ENCODE results near the gene ZNF598. TPM values are rescaled to one million over a fixed set of nuclear protein-coding genes. Genes with fewer than 3 reads are reported as not detected.
A peak's percentile ranks its signal among the peaks of the same experiment; 100 is the strongest.

The ZNF598 gene
- total and polyA plus RNA-seq, 2 of the 13 experiments (the other 11 are each of a cell fraction or from before 2014, with no cell fraction given) = 13.5 to 14.2 TPM

DNA sequence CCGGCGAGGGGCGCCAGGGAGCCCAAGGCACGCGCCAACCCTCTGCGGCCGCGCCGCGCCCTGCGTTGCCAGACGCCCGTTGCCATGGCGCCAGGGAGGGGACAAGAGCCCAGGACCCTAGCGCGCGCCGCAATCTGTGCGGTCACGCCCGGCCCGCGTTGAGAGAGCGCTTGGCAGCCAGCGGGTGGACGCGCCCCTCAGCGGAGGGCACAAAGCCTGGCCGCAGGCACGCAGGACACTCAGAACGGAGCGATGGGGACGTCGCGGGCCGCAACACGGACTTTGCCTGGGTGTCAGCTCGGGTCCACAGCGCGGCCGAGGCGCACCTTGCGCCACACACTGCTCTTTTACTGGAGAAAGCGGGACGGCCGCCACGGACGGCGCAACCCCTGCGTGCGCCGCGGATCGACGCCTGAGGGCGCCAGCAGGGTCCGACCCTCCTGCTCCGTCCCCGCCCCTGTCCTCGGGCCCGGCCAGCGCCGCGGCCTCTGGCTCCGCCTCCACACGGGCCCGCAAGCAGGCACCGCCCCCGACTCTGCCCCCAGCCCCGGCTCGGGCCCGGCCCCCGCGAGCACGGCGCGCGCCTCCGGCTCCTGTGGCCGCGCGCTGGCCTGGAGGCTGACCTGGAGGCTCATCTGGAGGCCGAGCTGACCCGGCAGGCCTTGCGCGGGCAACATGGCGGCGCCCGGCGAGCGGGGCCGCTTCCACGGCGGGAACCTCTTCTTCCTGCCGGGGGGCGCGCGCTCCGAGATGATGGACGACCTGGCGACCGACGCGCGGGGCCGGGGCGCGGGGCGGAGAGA is 25.9 kb downstream of the ZNF598 start, which contains the start of gene GFER (continued):
- TF ChIP-seq, protein P1, sequence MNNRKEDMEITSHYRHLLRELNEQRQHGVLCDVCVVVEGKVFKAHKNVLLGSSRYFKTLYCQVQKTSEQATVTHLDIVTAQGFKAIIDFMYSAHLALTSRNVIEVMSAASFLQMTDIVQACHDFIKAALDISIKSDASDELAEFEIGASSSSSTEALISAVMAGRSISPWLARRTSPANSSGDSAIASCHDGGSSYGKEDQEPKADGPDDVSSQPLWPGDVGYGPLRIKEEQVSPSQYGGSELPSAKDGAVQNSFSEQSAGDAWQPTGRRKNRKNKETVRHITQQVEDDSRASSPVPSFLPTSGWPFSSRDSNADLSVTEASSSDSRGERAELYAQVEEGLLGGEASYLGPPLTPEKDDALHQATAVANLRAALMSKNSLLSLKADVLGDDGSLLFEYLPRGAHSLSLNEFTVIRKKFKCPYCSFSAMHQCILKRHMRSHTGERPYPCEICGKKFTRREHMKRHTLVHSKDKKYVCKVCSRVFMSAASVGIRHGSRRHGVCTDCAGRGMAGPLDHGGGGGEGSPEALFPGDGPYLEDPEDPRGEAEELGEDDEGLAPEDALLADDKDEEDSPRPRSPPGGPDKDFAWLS (CRISPR knock-in tag; IDR thresholded peaks at IDR 0.05; ENCODE audit: borderline replicate concordance) = no peak
- peak; percentile 40; the same call in 1 of the 2 replicates for TF ChIP-seq ZNF124 (CRISPR knock-in tag; IDR thresholded peaks at IDR 0.05)
- TF ChIP-seq, protein P2, sequence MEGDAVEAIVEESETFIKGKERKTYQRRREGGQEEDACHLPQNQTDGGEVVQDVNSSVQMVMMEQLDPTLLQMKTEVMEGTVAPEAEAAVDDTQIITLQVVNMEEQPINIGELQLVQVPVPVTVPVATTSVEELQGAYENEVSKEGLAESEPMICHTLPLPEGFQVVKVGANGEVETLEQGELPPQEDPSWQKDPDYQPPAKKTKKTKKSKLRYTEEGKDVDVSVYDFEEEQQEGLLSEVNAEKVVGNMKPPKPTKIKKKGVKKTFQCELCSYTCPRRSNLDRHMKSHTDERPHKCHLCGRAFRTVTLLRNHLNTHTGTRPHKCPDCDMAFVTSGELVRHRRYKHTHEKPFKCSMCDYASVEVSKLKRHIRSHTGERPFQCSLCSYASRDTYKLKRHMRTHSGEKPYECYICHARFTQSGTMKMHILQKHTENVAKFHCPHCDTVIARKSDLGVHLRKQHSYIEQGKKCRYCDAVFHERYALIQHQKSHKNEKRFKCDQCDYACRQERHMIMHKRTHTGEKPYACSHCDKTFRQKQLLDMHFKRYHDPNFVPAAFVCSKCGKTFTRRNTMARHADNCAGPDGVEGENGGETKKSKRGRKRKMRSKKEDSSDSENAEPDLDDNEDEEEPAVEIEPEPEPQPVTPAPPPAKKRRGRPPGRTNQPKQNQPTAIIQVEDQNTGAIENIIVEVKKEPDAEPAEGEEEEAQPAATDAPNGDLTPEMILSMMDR (CRISPR knock-in tag; IDR thresholded peaks at IDR 0.05) = peak; percentile 72
- TF ChIP-seq, protein P3, sequence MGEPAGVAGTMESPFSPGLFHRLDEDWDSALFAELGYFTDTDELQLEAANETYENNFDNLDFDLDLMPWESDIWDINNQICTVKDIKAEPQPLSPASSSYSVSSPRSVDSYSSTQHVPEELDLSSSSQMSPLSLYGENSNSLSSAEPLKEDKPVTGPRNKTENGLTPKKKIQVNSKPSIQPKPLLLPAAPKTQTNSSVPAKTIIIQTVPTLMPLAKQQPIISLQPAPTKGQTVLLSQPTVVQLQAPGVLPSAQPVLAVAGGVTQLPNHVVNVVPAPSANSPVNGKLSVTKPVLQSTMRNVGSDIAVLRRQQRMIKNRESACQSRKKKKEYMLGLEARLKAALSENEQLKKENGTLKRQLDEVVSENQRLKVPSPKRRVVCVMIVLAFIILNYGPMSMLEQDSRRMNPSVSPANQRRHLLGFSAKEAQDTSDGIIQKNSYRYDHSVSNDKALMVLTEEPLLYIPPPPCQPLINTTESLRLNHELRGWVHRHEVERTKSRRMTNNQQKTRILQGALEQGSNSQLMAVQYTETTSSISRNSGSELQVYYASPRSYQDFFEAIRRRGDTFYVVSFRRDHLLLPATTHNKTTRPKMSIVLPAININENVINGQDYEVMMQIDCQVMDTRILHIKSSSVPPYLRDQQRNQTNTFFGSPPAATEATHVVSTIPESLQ (CRISPR knock-in tag; conservative IDR thresholded peaks at IDR 0.05) = no peak
- TF ChIP-seq KMT2A (CRISPR knock-in tag; IDR thresholded peaks at IDR 0.05) = peak; percentile 5; the same call in 1 of the 2 replicates
- no peak for TF ChIP-seq ZNF660 (CRISPR knock-in tag; IDR thresholded peaks at IDR 0.05; ENCODE audit: borderline replicate concordance, low read depth)
- TF ChIP-seq GLI4 (CRISPR knock-in tag; IDR thresholded peaks at IDR 0.05; ENCODE audit: borderline replicate concordance) = no peak
- no peak for TF ChIP-seq SMAD9 (CRISPR knock-in tag; IDR thresholded peaks at IDR 0.05)
- no peak for TF ChIP-seq KLF9 (CRISPR knock-in tag; IDR thresholded peaks at IDR 0.05; ENCODE audit: low read depth)
- TF ChIP-seq, protein P4, sequence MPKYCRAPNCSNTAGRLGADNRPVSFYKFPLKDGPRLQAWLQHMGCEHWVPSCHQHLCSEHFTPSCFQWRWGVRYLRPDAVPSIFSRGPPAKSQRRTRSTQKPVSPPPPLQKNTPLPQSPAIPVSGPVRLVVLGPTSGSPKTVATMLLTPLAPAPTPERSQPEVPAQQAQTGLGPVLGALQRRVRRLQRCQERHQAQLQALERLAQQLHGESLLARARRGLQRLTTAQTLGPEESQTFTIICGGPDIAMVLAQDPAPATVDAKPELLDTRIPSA (CRISPR knock-in tag; IDR thresholded peaks at IDR 0.05; ENCODE audit: borderline replicate concordance) = peak; percentile 66; the same call in 1 of the 2 replicates
- TF ChIP-seq NCOA5 (CRISPR knock-in tag; IDR thresholded peaks at IDR 0.05) = no peak
- TF ChIP-seq, protein P5, sequence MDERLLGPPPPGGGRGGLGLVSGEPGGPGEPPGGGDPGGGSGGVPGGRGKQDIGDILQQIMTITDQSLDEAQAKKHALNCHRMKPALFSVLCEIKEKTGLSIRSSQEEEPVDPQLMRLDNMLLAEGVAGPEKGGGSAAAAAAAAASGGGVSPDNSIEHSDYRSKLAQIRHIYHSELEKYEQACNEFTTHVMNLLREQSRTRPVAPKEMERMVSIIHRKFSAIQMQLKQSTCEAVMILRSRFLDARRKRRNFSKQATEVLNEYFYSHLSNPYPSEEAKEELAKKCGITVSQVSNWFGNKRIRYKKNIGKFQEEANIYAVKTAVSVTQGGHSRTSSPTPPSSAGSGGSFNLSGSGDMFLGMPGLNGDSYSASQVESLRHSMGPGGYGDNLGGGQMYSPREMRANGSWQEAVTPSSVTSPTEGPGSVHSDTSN (CRISPR knock-in tag; IDR thresholded peaks at IDR 0.05) = no peak
- TF ChIP-seq KLF12 (CRISPR knock-in tag; IDR thresholded peaks at IDR 0.05; ENCODE audit: borderline replicate concordance) = peak; percentile 71
- no peak for TF ChIP-seq KDM5B (CRISPR knock-in tag; IDR thresholded peaks at IDR 0.05; ENCODE audit: borderline replicate concordance)
- TF ChIP-seq IKZF4 (CRISPR knock-in tag; IDR thresholded peaks at IDR 0.05; ENCODE audit: borderline replicate concordance, low read depth, not compliant biosample characterization) = peak; percentile 37
- TF ChIP-seq, protein P6, sequence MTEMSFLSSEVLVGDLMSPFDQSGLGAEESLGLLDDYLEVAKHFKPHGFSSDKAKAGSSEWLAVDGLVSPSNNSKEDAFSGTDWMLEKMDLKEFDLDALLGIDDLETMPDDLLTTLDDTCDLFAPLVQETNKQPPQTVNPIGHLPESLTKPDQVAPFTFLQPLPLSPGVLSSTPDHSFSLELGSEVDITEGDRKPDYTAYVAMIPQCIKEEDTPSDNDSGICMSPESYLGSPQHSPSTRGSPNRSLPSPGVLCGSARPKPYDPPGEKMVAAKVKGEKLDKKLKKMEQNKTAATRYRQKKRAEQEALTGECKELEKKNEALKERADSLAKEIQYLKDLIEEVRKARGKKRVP (CRISPR knock-in tag; IDR thresholded peaks at IDR 0.05) = peak in 1 of 2 experiments; percentile 41; a peak in 1 of 4 replicates
- TF ChIP-seq ZNF619 (CRISPR knock-in tag; IDR thresholded peaks at IDR 0.05) = 0 out of 2 replicates have a peak, but pooled peaks have one; percentile 12
- TF ChIP-seq ZNF841 (CRISPR knock-in tag; IDR thresholded peaks at IDR 0.05; ENCODE audit: borderline replicate concordance) = no peak
- peak; percentile 74 for TF ChIP-seq KDM5A (IDR thresholded peaks at IDR 0.05; ENCODE audit: borderline replicate concordance, low read length)
- no peak for TF ChIP-seq WIZ (CRISPR knock-in tag; IDR thresholded peaks at IDR 0.05)

Data from HepG2 (cell line).